Osteoblast (primary cell): Measurements from ENCODE around the gene SLBP. TPM values are rescaled to one million over a fixed set of nuclear protein-coding genes. Genes with fewer than 3 reads are reported as not detected.
"Not testable (repeated sequence)": the region's sequence is repeated elsewhere in the genome, so short reads cannot be mapped to it uniquely, and the experiment has no call there.

Experiments used
- DNase-seq: peaks from one replicate; pipeline ENCODE4 v3.0.0; 2011; ENCODE audit warnings: low spot score, mixed read lengths; ENCODE audit not compliant: insufficient read length; ENCODE audit errors: missing footprints
- H2AFZ ChIP-seq: 2 replicates; pipeline ENCODE4 v1.6.0; 2011; ENCODE audit warnings: mild to moderate bottlenecking, low read length
- H3K27ac ChIP-seq: 2 replicates; pipeline ENCODE4 v1.5.1; 2011; ENCODE audit warnings: mild to moderate bottlenecking, low read depth, low read length, moderate library complexity
- H3K27me3 ChIP-seq: 2 replicates; pipeline ENCODE4 v1.6.0; 2012; ENCODE audit warnings: mild to moderate bottlenecking, control low read depth, inconsistent platforms, low read length, moderate library complexity; ENCODE audit not compliant: insufficient read depth
- H3K36me3 ChIP-seq: 2 replicates; pipeline ENCODE4 v1.5.1; 2011; ENCODE audit warnings: mild to moderate bottlenecking, low read length, control low read depth, moderate library complexity; ENCODE audit not compliant: insufficient read depth
- H3K4me1 ChIP-seq: 2 replicates; pipeline ENCODE4 v1.5.1; 2011; ENCODE audit warnings: mild to moderate bottlenecking, low read length, control low read depth, moderate library complexity; ENCODE audit not compliant: insufficient read depth
- H3K4me2 ChIP-seq: 2 replicates; pipeline ENCODE4 v1.6.0; 2011; ENCODE audit warnings: mild to moderate bottlenecking, low read length; ENCODE audit not compliant: insufficient read depth
- H3K4me3 ChIP-seq: fragments of 200-600 bp; sonication (generic); 3 replicates; pipeline ENCODE4 v1.5.1; 2012; ENCODE audit warnings: mild to moderate bottlenecking, low read length, inconsistent platforms; ENCODE audit not compliant: insufficient read depth
- H3K79me2 ChIP-seq: 2 replicates; pipeline ENCODE4 v1.6.0; 2012; ENCODE audit warnings: mild to moderate bottlenecking, low read length, control low read depth, inconsistent platforms; ENCODE audit not compliant: insufficient read depth
- H3K9me3 ChIP-seq: 2 replicates; pipeline ENCODE4 v1.5.1; 2011; ENCODE audit warnings: low read depth, low read length, control low read depth
- H4K20me1 ChIP-seq: 2 replicates; pipeline ENCODE4 v1.6.0; 2012; ENCODE audit warnings: mild to moderate bottlenecking, low read length, control low read depth; ENCODE audit not compliant: insufficient read depth
- total RNA-seq: library from RNA; depleted of rRNA; stranded (reverse); fragments of >200 nt; gene quantifications from 2 replicates; pipeline ENCODE4 v1.2.3, GENCODE V29; 2012
- TF ChIP-seq, protein P1 (sequence below): IDR thresholded peaks from 2 replicates; pipeline ENCODE4 v1.5.1; 2011; ENCODE audit warnings: mild to moderate bottlenecking, low read depth, low read length, moderate library complexity; ENCODE audit errors: extremely low read depth

SLBP gene
- total RNA-seq, 1 donor, result 55.7 TPM

DNA sequence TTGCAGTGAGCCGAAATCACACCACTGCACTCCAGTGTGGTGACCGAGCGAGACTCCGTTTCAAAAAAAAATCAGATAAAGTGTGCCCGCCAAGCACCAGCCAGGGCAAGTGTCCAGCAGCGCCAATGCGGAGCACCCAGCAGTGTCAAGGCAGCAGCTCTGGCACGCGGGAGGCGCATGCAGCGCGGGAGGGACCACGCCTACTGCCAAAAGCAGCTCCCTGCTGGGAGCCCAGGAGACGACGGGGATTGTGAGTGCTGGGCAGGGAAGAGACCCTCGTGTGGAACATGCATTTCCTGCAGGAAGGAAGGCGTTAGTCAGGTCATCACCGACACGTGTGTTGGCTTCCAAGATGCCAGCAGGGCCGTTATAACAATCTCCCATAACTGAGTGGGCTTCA lies 38.4 kb downstream of the SLBP start:
- Histone ChIP-seq H3K4me1 (no peaks in the 10 kb centered on the region), H3K27ac (no peak overlapping the region), H3K4me2 (no peak overlapping the region), H3K27me3 (no peaks in the 10 kb centered on the region), H3K36me3 (no peaks in the 10 kb centered on the region), H2AFZ (no peak overlapping the region), H4K20me1 (no peaks in the 10 kb centered on the region), H3K79me2 (no peaks in the 10 kb centered on the region), H3K9me3 (no peaks in the 10 kb centered on the region), H3K4me3 (no peak overlapping the region)
- TF ChIP-seq, protein P1, sequence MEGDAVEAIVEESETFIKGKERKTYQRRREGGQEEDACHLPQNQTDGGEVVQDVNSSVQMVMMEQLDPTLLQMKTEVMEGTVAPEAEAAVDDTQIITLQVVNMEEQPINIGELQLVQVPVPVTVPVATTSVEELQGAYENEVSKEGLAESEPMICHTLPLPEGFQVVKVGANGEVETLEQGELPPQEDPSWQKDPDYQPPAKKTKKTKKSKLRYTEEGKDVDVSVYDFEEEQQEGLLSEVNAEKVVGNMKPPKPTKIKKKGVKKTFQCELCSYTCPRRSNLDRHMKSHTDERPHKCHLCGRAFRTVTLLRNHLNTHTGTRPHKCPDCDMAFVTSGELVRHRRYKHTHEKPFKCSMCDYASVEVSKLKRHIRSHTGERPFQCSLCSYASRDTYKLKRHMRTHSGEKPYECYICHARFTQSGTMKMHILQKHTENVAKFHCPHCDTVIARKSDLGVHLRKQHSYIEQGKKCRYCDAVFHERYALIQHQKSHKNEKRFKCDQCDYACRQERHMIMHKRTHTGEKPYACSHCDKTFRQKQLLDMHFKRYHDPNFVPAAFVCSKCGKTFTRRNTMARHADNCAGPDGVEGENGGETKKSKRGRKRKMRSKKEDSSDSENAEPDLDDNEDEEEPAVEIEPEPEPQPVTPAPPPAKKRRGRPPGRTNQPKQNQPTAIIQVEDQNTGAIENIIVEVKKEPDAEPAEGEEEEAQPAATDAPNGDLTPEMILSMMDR, result no peak
- DNase-seq, result no peak

DNA sequence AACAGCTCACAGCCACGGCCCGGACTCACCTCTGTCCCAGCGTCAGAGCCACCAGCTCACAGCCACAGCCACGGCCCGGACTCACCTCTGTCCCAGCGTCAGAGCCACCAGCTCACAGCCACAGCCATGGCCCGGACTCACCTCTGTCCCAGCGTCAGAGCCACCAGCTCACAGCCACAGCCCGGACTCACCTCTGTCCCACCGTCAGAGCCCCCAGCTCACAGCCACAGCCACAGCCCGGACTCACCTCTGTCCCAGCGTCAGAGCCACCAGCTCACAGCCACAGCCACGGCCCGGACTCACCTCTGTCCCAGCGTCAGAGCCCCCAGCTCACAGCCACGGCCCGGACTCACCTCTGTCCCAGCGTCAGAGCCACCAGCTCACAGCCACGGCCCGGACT lies 41.1 kb downstream of the SLBP start:
- not testable (repeated sequence) for DNase-seq, H3K27ac ChIP-seq, H3K9me3 ChIP-seq, H2AFZ ChIP-seq, H3K4me1 ChIP-seq, H3K4me3 ChIP-seq, H3K36me3 ChIP-seq, H3K4me2 ChIP-seq, H3K27me3 ChIP-seq, H3K79me2 ChIP-seq, H4K20me1 ChIP-seq

DNA sequence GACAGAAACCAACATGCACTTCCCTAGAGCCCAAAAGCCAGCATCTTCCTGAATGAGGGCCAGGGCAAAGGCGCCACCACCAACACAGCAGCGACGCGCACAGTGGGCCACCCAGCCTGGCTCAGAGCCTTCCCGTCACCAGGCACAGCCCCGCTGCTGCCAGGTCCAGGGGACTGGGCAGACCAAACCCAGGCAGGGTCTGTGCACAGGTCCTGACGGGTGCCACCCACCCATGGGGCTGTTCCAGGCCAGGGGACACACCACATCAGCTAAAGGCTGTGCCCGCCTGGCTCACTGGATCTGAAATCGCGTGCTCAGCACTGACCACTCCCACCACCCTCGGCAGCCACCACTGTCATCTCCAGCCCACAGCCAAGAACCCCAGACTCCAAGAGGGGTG lies 41.8 kb downstream of the SLBP start:
- no peaks in the 10 kb centered on the region for H3K36me3 ChIP-seq
- no peaks in the 10 kb centered on the region for H3K9me3 ChIP-seq
- TF ChIP-seq, protein P1, result no peak
- no peaks in the 10 kb centered on the region for H4K20me1 ChIP-seq
- H3K79me2 ChIP-seq, result no peaks in the 10 kb centered on the region
- no peak for DNase-seq
- no peak overlapping the region for H3K27ac ChIP-seq
- H3K27me3 ChIP-seq, result no peaks in the 10 kb centered on the region
- H3K4me1 ChIP-seq, result no peaks in the 10 kb centered on the region
- H3K4me3 ChIP-seq, result no peak overlapping the region
- H2AFZ ChIP-seq, result no peak overlapping the region
- no peak overlapping the region for H3K4me2 ChIP-seq

DNA sequence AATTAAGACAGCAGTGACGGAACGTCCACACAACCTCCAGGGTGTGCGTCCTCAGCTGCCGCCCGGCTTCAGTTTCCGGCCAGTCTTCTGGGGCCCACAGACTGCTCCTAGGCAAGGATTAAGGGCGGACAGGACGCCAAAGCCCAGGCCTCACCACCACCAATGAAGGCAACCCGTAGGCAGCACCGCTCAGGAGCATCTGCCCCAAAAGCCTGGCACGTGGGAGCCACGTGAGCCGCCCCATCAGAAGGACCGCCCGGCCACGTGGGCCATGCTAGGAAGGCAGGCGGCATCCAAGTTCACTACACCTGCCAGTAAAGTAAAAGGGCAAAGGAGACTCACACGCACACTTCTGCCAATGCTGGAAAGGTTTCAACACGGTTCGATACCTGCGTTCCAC lies 42.3 kb downstream of the SLBP start:
- Histone ChIP-seq H4K20me1 (no peaks in the 10 kb centered on the region), H3K4me3 (no peak overlapping the region), H3K4me1 (no peaks in the 10 kb centered on the region), H2AFZ (no peak overlapping the region), H3K79me2 (no peaks in the 10 kb centered on the region), H3K27me3 (no peaks in the 10 kb centered on the region), H3K4me2 (no peak overlapping the region), H3K9me3 (no peaks in the 10 kb centered on the region), H3K27ac (no peak overlapping the region), H3K36me3 (no peaks in the 10 kb centered on the region)
- TF ChIP-seq, protein P1, result no peak
- no peak for DNase-seq

DNA sequence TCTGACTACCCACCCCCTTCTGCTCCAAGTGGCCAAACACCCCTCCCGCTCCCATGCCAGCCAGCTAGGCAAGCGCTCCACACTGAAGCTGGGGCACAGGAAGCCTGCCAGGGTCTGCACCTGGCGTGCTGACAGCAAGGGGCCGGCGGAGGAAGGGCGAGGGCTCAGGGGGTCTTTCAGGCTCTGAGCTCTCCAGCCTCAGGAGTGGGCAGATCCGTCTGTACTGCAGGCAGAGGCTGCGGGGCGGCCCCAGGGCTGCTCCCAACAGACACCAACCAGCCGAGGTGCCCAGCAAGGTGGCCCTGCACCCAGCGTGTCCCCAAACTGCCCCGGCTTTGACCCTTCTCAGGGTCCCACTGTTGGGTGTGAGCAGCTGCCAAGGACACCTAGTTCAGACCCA lies 42.8 kb downstream of the SLBP start:
- H2AFZ ChIP-seq, result no peak overlapping the region
- H3K4me3 ChIP-seq, result no peak overlapping the region
- no peak for DNase-seq
- H3K4me2 ChIP-seq, result no peak overlapping the region
- H3K27me3 ChIP-seq, result no peaks in the 10 kb centered on the region
- no peak overlapping the region for H3K27ac ChIP-seq
- TF ChIP-seq, protein P1, result no peak
- no peaks in the 10 kb centered on the region for H3K9me3 ChIP-seq
- no peaks in the 10 kb centered on the region for H3K36me3 ChIP-seq
- no peaks in the 10 kb centered on the region for H4K20me1 ChIP-seq
- H3K4me1 ChIP-seq, result no peaks in the 10 kb centered on the region
- no peaks in the 10 kb centered on the region for H3K79me2 ChIP-seq
